Prostate gland (tissue), 2 donors: ENCODE data around the gene PM20D1. TPM values are rescaled to one million over a fixed set of nuclear protein-coding genes. Genes with fewer than 3 reads are reported as not detected.

ENCODE experiments used
- DNase-seq: peaks from one replicate; pipeline ENCODE4 v3.0.0-alpha.2; 2019; ENCODE audit warnings: low spot score
- H3K27ac ChIP-seq, 2 donors: fragments of 200-600 bp; sonication (generic); 2 replicates each; pipeline ENCODE4 v1.5.1; 2017 to 2019
- H3K27me3 ChIP-seq: fragments of 200-600 bp; sonication (generic); replicated peaks from 2 replicates; pipeline ENCODE4 v1.5.1; 2019; ENCODE audit not compliant: insufficient read depth
- H3K36me3 ChIP-seq, 2 donors: fragments of 200-600 bp; sonication (generic); 1 replicate in 1 of 2; 2 replicates in 1 of 2; pipeline versions ENCODE4 v1.5.1 to v1.8.1; 2017 to 2019
- H3K4me1 ChIP-seq: fragments of 200-600 bp; sonication (generic); replicated peaks from 2 replicates; pipeline ENCODE4 v1.5.1; 2019
- H3K4me3 ChIP-seq, 2 donors: fragments of 200-600 bp; sonication (generic); 2 replicates each; pipeline ENCODE4 v1.5.1; 2017 to 2019
- H3K9me3 ChIP-seq: fragments of 200-600 bp; sonication (generic); 2 replicates; pipeline ENCODE4 v1.5.1; 2017
- CTCF ChIP-seq, 4 experiments: fragments of 200-600 bp in 2 of 4; fragments of 450-650 bp in 2 of 4; sonication (generic) in 2 of 4; IDR thresholded peaks; 1 replicate in 3 of 4; 2 replicates in 1 of 4; pipeline ENCODE4 v1.5.1; 2016 to 2019; ENCODE audit warnings: antibody characterized with exemption in 4 of 4, mild to moderate bottlenecking in 2 of 4, moderate library complexity in 2 of 4
- POLR2A ChIP-seq: fragments of 450-650 bp; IDR thresholded peaks from one replicate; pipeline ENCODE4 v1.6.1; 2016; ENCODE audit warnings: antibody characterized with exemption, mild to moderate bottlenecking
- POLR2AphosphoS5 ChIP-seq: sonication (generic); formaldehyde crosslinking; IDR thresholded peaks from one replicate; pipeline ENCODE4 v1.6.1; 2017; ENCODE audit warnings: antibody characterized with exemption
- WGBS: methylation state at CpG from one replicate; pipeline ENCODE4 v1.1.5; 2018; 5-methylcytosine and 5-hydroxymethylcytosine counted together
- intact Hi-C: fragments of 100-400 bp; cut with DNase I; formaldehyde crosslinking; loops from one replicate; pipeline ENCODE4 v1.14.2; 2022
- total RNA-seq, 2 donors: library from RNA; depleted of rRNA; stranded (reverse); fragments of >200 nt; gene quantifications; one replicate each; pipeline ENCODE4 v1.1.0, GENCODE V29; 2016

Gene PM20D1
- total RNA-seq, 2 donors from 2014 or later = not detected

GRCh38 chr1:205804605-205805004, 45.3 kb downstream of the PM20D1 start:
- Histone ChIP-seq H3K27me3 (no peaks in the 10 kb centered on the region), H3K36me3 (no peaks in the 10 kb centered on the region), H3K4me1 (no peaks in the 10 kb centered on the region), H3K9me3 (no peaks in the 10 kb centered on the region), H3K4me3 (no peak overlapping the region), H3K27ac (no peak overlapping the region)
- intact Hi-C loops = no loop called here
- WGBS = 100% methylated on average over 2 of the region's 2 CpGs
- TF ChIP-seq POLR2A = no peak
- TF ChIP-seq CTCF (IDR thresholded peaks at IDR 0.05) = no peak
- TF ChIP-seq POLR2AphosphoS5 = no peak
- DNase-seq = no peak

GRCh38 chr1:205803986-205804385, 45.9 kb downstream of the PM20D1 start:
- Histone ChIP-seq H3K4me1 (no peaks in the 10 kb centered on the region), H3K4me3 (no peak overlapping the region), H3K27ac (no peak overlapping the region), H3K36me3 (peaks cover 0 to 4% of the 10 kb centered on the region in 2 donors), H3K9me3 (no peaks in the 10 kb centered on the region), H3K27me3 (no peaks in the 10 kb centered on the region)
- TF ChIP-seq POLR2AphosphoS5 = no peak
- TF ChIP-seq CTCF (IDR thresholded peaks at IDR 0.05) = no peak
- no peak for TF ChIP-seq POLR2A
- DNase-seq = no peak
- intact Hi-C loops = no loop called here
- 72% methylated on average over 4 of the region's 4 CpGs for WGBS

GRCh38 chr1:205802060-205802459, 47.9 kb downstream of the PM20D1 start:
- Histone ChIP-seq H3K4me3 (no peak overlapping the region), H3K36me3 (peaks cover 0 to 7% of the 10 kb centered on the region in 2 donors), H3K4me1 (no peaks in the 10 kb centered on the region), H3K27ac (no peak overlapping the region), H3K27me3 (no peaks in the 10 kb centered on the region), H3K9me3 (no peaks in the 10 kb centered on the region)
- 89% methylated on average over 8 of the region's 8 CpGs for WGBS
- no peak for TF ChIP-seq POLR2A
- no peak for TF ChIP-seq CTCF (IDR thresholded peaks at IDR 0.05)
- TF ChIP-seq POLR2AphosphoS5 = no peak
- intact Hi-C loops = no loop called here
- no peak for DNase-seq

- Histone ChIP-seq H3K4me1 (no peaks in the 10 kb centered on the region), H3K4me3 (no peak overlapping the region), H3K27ac (no peak overlapping the region), H3K27me3 (no peaks in the 10 kb centered on the region), H3K9me3 (no peaks in the 10 kb centered on the region), H3K36me3 (peaks cover 0 to 7% of the 10 kb centered on the region in 2 donors)
- 41% methylated on average over 7 of the region's 7 CpGs for whole genome bisulfite sequencing
- intact Hi-C loops = no loop called here
- peak; percentile 4 for TF ChIP-seq POLR2AphosphoS5
- no peak for TF ChIP-seq CTCF (IDR thresholded peaks at IDR 0.05)
- peak; percentile 26 for DNase-seq
Measured at GRCh38 chr1:205800981-205801703, 48.8 kb downstream of the PM20D1 start.

GRCh38 chr1:205800427-205800826, 49.5 kb downstream of the PM20D1 start:
- Histone ChIP-seq H3K4me1 (no peaks in the 10 kb centered on the region), H3K4me3 (no peak overlapping the region), H3K27me3 (no peaks in the 10 kb centered on the region), H3K9me3 (no peaks in the 10 kb centered on the region), H3K27ac (no peak overlapping the region), H3K36me3 (peaks cover under 1 to 7% of the 10 kb centered on the region in 2 donors)
- 75% methylated on average over 7 of the region's 7 CpGs for WGBS
- intact Hi-C loops = no loop called here
- no peak for DNase-seq
- TF ChIP-seq CTCF (IDR thresholded peaks at IDR 0.05) (no peak), POLR2A (no peak), POLR2AphosphoS5 (no peak)
